BJ (cell line): Measurements from ENCODE around the gene RBKS. TPM values are rescaled to one million over a fixed set of nuclear protein-coding genes. Genes with fewer than 3 reads are reported as not detected.
"Not testable (repeated sequence)": the region's sequence is repeated elsewhere in the genome, so short reads cannot be mapped to it uniquely, and the experiment has no call there.

ENCODE experiments used
- CTCF ChIA-PET: fragments of 350-600 bp; formaldehyde crosslinking; extraction: SDS; loops from one replicate; lab custom pipeline; 2021; ENCODE audit warnings: antibody characterized with exemption, inconsistent platforms; lab: Yijun Ruan, JAX
- POLR2A ChIA-PET: fragments of 300-600 bp; sonication (Branson Sonifier 250); formaldehyde crosslinking; extraction: SDS; loops from one replicate; lab custom pipeline; 2021; ENCODE audit warnings: antibody characterized with exemption; lab: Charles Lee
- DNase-seq: peaks from one replicate; pipeline ENCODE4 v3.0.0-alpha.2; 2011; ENCODE audit warnings: low read depth
- H3K27me3 ChIP-seq: 2 replicates; pipeline ENCODE4 v1.6.0; 2011; ENCODE audit warnings: low read length; ENCODE audit not compliant: control insufficient read depth, insufficient read depth
- H3K36me3 ChIP-seq: 2 replicates; pipeline ENCODE4 v1.5.1; 2011; ENCODE audit warnings: low read length; ENCODE audit not compliant: control insufficient read depth, insufficient read depth
- H3K4me3 ChIP-seq: 2 replicates; pipeline ENCODE4 v1.5.1; 2011; ENCODE audit warnings: low read depth, mild to moderate bottlenecking, control low read depth, low read length
- CTCF ChIP-seq: IDR thresholded peaks from 2 replicates; pipeline ENCODE4 v1.5.1; 2011; ENCODE audit warnings: low read depth, mild to moderate bottlenecking, control low read depth, inconsistent platforms, low read length, moderate library complexity; ENCODE audit not compliant: insufficient read depth
- polyA plus RNA-seq: library from polyadenylated mRNA; depleted of rRNA; stranded (reverse); fragments of >200 nt; gene quantifications from 2 replicates; pipeline ENCODE4 v1.2.3, GENCODE V29; 2011

RBKS gene
- polyA plus RNA-seq, 1 experiment = 1.8 TPM

- ChIA-PET POLR2A (no interaction called here), CTCF (no interaction called here)
- DNase-seq = no peak
- TF ChIP-seq CTCF = no peak
- Histone ChIP-seq H3K36me3 (no peaks in the 10 kb centered on the region), H3K27me3 (no peaks in the 10 kb centered on the region), H3K4me3 (no peak overlapping the region)
These were observed 17.1 kb downstream of the RBKS start for GRCh38 chr2:27873091-27873490.

GRCh38 chr2:27871802-27872201, 18.4 kb downstream of the RBKS start:
- H3K36me3 ChIP-seq = no peaks in the 10 kb centered on the region
- no peak for DNase-seq
- H3K4me3 ChIP-seq = no peak overlapping the region
- CTCF ChIA-PET = interaction anchor here (1.0 kb wide), 1 partner anchor 13 kb away, joined by 3 read pairs; no protein-coding TSS in a partner anchor
- H3K27me3 ChIP-seq = no peaks in the 10 kb centered on the region
- POLR2A ChIA-PET = no interaction called here
- TF ChIP-seq CTCF = no peak

GRCh38 chr2:27870724-27871123, 19.5 kb downstream of the RBKS start:
- H3K27me3 ChIP-seq = no peaks in the 10 kb centered on the region
- no peak overlapping the region for H3K4me3 ChIP-seq
- ChIA-PET POLR2A (no interaction called here), CTCF (no interaction called here)
- no peak for DNase-seq
- TF ChIP-seq CTCF = no peak
- no peaks in the 10 kb centered on the region for H3K36me3 ChIP-seq

- ChIA-PET CTCF (interaction anchor here (0.9 to 1.2 kb wide), 3 partner anchors 16 to 40 kb away, joined by 3 to 4 read pairs (median 3); no protein-coding TSS in a partner anchor), POLR2A (no interaction called here)
- no peak for TF ChIP-seq CTCF
- no peaks in the 10 kb centered on the region for H3K27me3 ChIP-seq
- H3K4me3 ChIP-seq = no peak overlapping the region
- no peak for DNase-seq
- no peaks in the 10 kb centered on the region for H3K36me3 ChIP-seq
These were observed 20.4 kb downstream of the RBKS start for GRCh38 chr2:27869763-27870162.

GRCh38 chr2:27866237-27866636, 23.9 kb downstream of the RBKS start:
- no peak for TF ChIP-seq CTCF
- no peak for DNase-seq
- no peak overlapping the region for H3K4me3 ChIP-seq
- no peaks in the 10 kb centered on the region for H3K27me3 ChIP-seq
- ChIA-PET POLR2A (no interaction called here), CTCF (no interaction called here)
- no peaks in the 10 kb centered on the region for H3K36me3 ChIP-seq

GRCh38 chr2:27863955-27864354, 26.2 kb downstream of the RBKS start:
- DNase-seq, H3K36me3 ChIP-seq, POLR2A ChIA-PET, CTCF ChIA-PET, H3K4me3 ChIP-seq, H3K27me3 ChIP-seq: not testable (repeated sequence)
